Retina (tissue), 1 donor: ENCODE measurements around the gene RCOR1.

Source experiments
- DNase-seq: peaks from one replicate; pipeline ENCODE4 v3.0.0-alpha.2; 2016

RCOR1 gene

GRCh38 chr14:102729268-102729667, 136.8 kb downstream of the RCOR1 start:
- no peak for DNase-seq

- DNase-seq, result no peak
Measured at GRCh38 chr14:102729825-102730224, 137.4 kb downstream of the RCOR1 start.

GRCh38 chr14:102731101-102731870, 138.8 kb downstream of the RCOR1 start:
- no peak for DNase-seq

- no peak for DNase-seq
Measured at GRCh38 chr14:102731871-102732800, 139.7 kb downstream of the RCOR1 start.

- no peak for DNase-seq
Measured at GRCh38 chr14:102732924-102733323, 140.5 kb downstream of the RCOR1 start.

DNA sequence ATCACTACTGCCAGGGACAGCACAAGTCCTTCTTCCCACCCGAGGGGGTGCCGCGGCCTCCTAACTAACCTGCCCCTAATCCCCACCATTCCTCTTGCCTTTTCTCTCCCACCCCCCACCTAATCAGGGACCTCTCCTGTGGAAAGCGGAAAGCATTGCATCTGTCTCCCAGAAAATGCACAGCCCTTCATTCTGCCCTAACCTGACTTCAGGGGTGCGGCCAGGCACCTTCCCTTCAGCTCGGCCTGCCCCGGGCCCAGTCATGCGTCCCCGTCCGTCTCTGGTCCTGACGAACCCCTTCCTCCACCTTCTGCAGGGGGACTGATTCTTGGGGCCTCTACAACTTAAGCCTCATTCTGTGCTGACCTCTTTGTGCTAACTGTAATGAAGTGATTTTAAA, 140.9 kb downstream of the RCOR1 start:
- no peak for DNase-seq

- no peak for DNase-seq
Measured at GRCh38 chr14:102734436-102734835, 142.0 kb downstream of the RCOR1 start.

- DNase-seq, result no peak
Measured at GRCh38 chr14:102736956-102737355, 144.5 kb downstream of the RCOR1 start.

GRCh38 chr14:102737402-102738372, 145.2 kb downstream of the RCOR1 start:
- no peak for DNase-seq

- no peak for DNase-seq
Measured at GRCh38 chr14:102738373-102739189, 146.1 kb downstream of the RCOR1 start.

- DNase-seq, result no peak
Measured at GRCh38 chr14:102739190-102739469, 146.7 kb downstream of the RCOR1 start.

DNA sequence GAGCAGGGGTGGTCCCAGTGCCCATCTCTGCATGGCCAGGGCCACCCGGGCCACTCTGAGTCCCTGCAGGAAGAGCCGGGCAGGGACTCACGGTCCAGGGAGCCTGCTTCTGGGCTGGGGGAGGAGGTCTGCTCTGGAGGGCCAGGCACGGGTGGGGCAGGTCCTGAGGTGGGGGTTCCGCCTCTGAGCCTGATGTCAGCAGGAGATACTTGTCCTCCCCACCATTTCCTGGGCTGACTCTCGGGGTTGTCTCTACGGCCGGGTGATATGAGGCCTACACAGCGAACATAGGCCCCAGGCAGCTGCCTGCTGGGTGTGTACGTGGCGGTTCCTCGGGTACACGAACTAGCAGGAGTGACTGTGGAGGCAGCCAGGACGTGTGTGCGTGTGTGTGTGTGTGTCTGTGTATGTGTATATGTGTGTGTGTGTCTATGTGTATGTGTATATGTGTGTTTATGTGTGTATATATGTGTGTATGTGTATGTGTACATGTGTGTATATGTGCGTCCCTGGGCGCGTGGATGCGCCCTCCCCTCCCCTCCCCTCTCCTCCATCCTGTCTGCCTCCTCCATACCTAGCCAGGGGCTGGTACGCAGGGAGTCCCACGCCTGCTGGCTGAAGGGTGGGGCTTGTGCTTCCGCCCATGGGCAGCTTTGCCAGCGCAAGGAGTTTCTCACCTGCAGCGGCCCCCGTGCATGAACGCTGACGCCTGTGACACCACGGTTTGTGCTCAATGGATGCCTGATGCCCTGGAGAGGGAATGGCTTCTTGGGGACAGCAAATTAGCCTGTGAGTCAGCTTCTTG, 154.4 kb downstream of the RCOR1 start:
- no peak for DNase-seq

DNA sequence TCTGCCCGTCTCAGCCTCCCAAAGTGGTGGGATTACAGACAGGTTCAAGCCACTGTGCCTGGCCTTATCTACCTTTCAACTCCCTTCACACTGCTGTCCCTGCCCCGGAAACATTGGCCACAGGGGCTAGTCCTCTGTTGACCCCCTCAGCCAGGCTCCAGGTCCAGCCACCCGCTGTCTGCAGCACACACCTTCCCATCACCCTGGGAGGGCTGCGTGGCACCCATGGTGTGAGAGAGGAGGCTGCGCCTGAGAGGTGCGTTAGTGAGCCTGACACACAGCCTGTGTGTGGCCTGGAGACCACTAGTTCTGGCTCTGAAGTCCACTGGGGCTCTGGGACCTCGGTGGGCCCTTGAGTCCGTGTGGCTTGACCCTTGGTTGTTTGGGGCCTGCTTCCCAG, 156.4 kb downstream of the RCOR1 start:
- DNase-seq, result no peak

- peak; percentile 65 for DNase-seq
Measured at GRCh38 chr14:102749393-102750305, 157.2 kb downstream of the RCOR1 start.

DNA sequence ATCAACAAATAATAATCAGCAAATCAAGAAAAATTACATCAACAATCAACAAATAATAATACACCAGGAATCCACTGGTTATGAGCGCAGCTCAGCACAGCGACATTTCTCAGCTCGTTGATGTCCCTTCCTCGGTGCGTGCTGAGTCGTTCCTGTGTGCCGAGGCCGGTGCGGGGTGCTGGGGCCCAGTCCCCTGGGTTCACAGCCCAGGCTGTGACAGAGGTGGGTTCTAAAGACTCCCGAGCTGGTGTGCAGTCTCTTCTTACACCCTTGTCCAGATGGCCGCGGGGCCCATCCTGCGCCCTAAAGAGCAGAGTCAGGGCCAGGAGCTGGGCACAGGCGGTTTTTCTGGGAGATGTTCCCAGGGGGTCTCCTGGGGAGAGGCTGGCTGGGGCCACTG, 157.9 kb downstream of the RCOR1 start:
- DNase-seq, result no peak

DNA sequence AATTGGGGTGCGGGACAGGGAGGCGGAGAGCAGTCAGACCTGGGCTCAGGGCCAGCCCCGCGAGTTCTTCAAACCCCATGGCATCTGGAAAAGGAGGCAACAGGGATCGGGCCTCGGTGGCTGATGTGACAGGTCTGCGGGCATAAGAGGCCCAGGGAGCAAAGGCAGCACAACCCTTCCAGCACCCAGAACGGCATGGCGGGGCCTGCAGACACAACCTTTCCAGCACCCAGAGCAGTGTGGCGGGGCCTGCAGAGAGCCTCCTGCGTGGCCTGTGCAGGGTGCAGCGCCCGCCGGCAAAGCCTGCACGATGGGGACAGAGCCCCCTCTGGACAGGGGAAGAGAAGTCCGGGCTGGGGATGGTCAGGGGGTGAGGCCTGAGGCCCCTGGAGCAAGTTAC, 158.6 kb downstream of the RCOR1 start:
- DNase-seq, result no peak

GRCh38 chr14:102752239-102752847, 159.9 kb downstream of the RCOR1 start:
- no peak for DNase-seq

DNA sequence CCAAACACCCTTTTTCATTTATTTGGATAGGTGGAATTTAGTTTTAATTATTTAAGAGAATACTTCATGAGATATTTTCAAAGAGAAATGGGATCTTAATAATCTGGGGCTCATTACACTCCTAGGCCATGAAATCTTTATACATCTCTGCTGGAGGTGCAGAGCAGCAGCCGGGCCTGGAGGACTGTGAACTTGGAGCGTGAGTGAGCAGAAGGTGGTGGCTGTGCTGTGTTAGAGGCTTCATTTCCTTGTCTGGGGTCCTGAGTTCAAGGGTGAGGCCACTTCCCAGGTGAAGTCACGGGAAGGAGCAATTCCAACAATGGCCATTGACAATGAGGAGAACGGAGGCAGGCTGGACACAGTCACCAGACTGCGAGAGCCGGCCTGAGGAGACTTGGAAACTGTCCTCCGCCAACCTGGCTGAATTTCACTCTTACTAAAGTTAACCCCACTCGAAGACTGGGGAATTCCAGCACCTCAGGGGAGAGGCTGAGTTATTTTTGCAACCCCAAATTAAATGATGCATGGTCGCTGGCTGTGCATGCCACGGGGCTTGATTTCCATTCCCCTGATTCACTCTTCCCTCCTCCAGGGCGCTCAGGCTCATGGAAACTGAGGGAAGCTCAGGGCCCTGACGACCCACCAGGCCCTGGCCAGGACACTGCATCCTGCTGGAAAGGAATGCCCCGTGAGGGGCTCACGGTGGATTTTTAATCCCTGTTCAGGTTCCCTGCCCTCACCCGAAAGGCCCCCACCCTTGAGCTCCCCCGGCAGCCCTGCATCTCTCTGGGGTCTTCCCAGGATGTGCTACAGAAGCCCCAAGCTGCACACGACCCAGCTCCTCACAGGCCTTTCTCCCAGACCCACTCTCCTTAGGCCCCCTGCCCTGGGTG, 162.2 kb downstream of the RCOR1 start:
- no peak for DNase-seq

GRCh38 chr14:102757646-102758045, 165.2 kb downstream of the RCOR1 start:
- no peak for DNase-seq
